ENCODE data around the gene TTC23. TPM values are rescaled to one million over a fixed set of nuclear protein-coding genes. Genes with fewer than 3 reads are reported as not detected.

TTC23 gene
- total RNA-seq, 2 experiments from 2014 or later: 2.8 to 7.6 TPM

GRCh38 chr15:99086327-99086667 is 163.1 kb downstream of the TTC23 start:
- no peak for TF ChIP-seq CTCF (conservative IDR thresholded peaks at IDR 0.05; ENCODE audit: low read length)
- no peak for TF ChIP-seq EZH2phosphoT487 (IDR thresholded peaks at IDR 0.05; ENCODE audit: borderline replicate concordance, low read depth, low read length)
- Histone ChIP-seq H3K79me2 (ENCODE audit: insufficient read depth, low read depth, low read length) (no peaks in the 10 kb centered on the region), H3K9me2 (ENCODE audit: insufficient read depth, low read length) (no peaks in the 10 kb centered on the region), H3K4me3 (ENCODE audit: low read depth, low read length, poor library complexity, severe bottlenecking) (no peak overlapping the region), H3K4me2 (ENCODE audit: low read length) (no peak overlapping the region), H3K4me1 (ENCODE audit: insufficient read depth, low read length, poor library complexity, severe bottlenecking) (peaks cover 16% of the 10 kb centered on the region), H3K9me3 (ENCODE audit: low read length) (no peaks in the 10 kb centered on the region), H2AFZ (ENCODE audit: low read length) (no peak overlapping the region), H4K20me1 (ENCODE audit: insufficient read depth, low read length) (no peaks in the 10 kb centered on the region), H3K27ac (ENCODE audit: low read depth, low read length, poor library complexity, severe bottlenecking) (no peak overlapping the region), H3K36me3 (ENCODE audit: insufficient read depth, low read length) (no peaks in the 10 kb centered on the region)
- no TSS peak for BruUV-seq (replicated peaks)
- DNase-seq (ENCODE audit: low spot score): no peak
- ChIA-PET CTCF (ENCODE audit: unreplicated experiment) (no interaction called here), POLR2A (interaction anchor here (0.9 kb wide), 1 partner anchor 29 kb away, joined by 3 read pairs; no protein-coding TSS in a partner anchor)
- intact Hi-C loops (cut with micrococcal nuclease; ENCODE audit: unreplicated experiment): no loop called here

Other genes starting within 250 kb of the TTC23 start
- gene PGPEP1L, start 241.8 kb downstream of the TTC23 start, total RNA-seq (2014; rRNA removed; shearing (Covaris generic)): not detected in 2 replicates
- not detected in 2 replicates for gene PGPEP1L, start 241.8 kb downstream of the TTC23 start, total RNA-seq (2022)
- 0.41 and 0.49 TPM in 2 replicates for gene SYNM, start 144.5 kb downstream of the TTC23 start, total RNA-seq (2014; rRNA removed; shearing (Covaris generic))
- 0.08 TPM in 1 of 2 replicates, not detected in the other for gene SYNM, start 144.5 kb downstream of the TTC23 start, total RNA-seq (2022)
- gene LRRC28, start 1.9 kb upstream of the TTC23 start, total RNA-seq (2014; rRNA removed; shearing (Covaris generic)): 17.2 and 25.7 TPM in 2 replicates
- 30.2 and 30.9 TPM in 2 replicates for gene LRRC28, start 1.9 kb upstream of the TTC23 start, total RNA-seq (2022)